Keratinocyte (primary cell): ENCODE data around the gene GDF2. TPM values are rescaled to one million over a fixed set of nuclear protein-coding genes. Genes with fewer than 3 reads are reported as not detected.

Experiments used
- DNase-seq: peaks from one replicate; pipeline ENCODE4 v3.0.0-alpha.2; 2011; ENCODE audit warnings: low read depth, missing footprints, low spot score
- FAIRE-seq: peaks from 2 replicates; lab custom pipeline; 2011; peaks lifted over from hg19 to GRCh38; lab: Jason Lieb, UNC
- H2AFZ ChIP-seq: 2 replicates; pipeline ENCODE4 v1.6.0; 2012; ENCODE audit warnings: low read length, control low read depth, inconsistent platforms; ENCODE audit not compliant: control insufficient read depth
- H3K27ac ChIP-seq: 2 replicates; pipeline ENCODE4 v1.5.1; 2011; ENCODE audit warnings: low read length; ENCODE audit not compliant: control insufficient read depth, insufficient read depth
- H3K27me3 ChIP-seq: 3 replicates; pipeline ENCODE4 v1.6.0; 2011; ENCODE audit warnings: low read length; ENCODE audit not compliant: control insufficient read depth, insufficient read depth; ENCODE audit errors: extremely low read depth
- H3K36me3 ChIP-seq, 2 experiments: 2 replicates in 1 of 2; 3 replicates in 1 of 2; pipeline ENCODE4 v1.5.1; 2011; ENCODE audit warnings: low read length in 2 of 2, mild to moderate bottlenecking in 1 of 2; ENCODE audit not compliant: control insufficient read depth in 2 of 2, insufficient read depth in 2 of 2; ENCODE audit errors: extremely low read depth in 1 of 2
- H3K4me1 ChIP-seq: 3 replicates; pipeline ENCODE4 v1.5.1; 2011; ENCODE audit warnings: low read length; ENCODE audit not compliant: control insufficient read depth, insufficient read depth; ENCODE audit errors: extremely low read depth
- H3K4me2 ChIP-seq: 3 replicates; pipeline ENCODE4 v1.6.0; 2011; ENCODE audit warnings: low read depth, low read length; ENCODE audit not compliant: control insufficient read depth, insufficient read depth; ENCODE audit errors: extremely low read depth
- H3K4me3 ChIP-seq, 3 experiments: fragments of 200-600 bp in 1 of 3; sonication (generic) in 1 of 3; 2 replicates in 2 of 3; 3 replicates in 1 of 3; pipeline ENCODE4 v1.5.1; 2011 to 2016; ENCODE audit warnings: low read length in 3 of 3, mild to moderate bottlenecking in 3 of 3, control low read depth in 2 of 3, inconsistent platforms in 1 of 3, low read depth in 1 of 3, mixed read lengths in 1 of 3, mixed run types in 1 of 3, moderate library complexity in 1 of 3; ENCODE audit not compliant: control insufficient read depth in 2 of 3, insufficient read depth in 2 of 3; ENCODE audit errors: extremely low read depth in 1 of 3
- H3K79me2 ChIP-seq: 2 replicates; pipeline ENCODE4 v1.6.0; 2012; ENCODE audit warnings: low read length; ENCODE audit not compliant: control insufficient read depth, insufficient read depth
- H3K9ac ChIP-seq: 3 replicates; pipeline ENCODE4 v1.6.0; 2011; ENCODE audit warnings: low read length; ENCODE audit not compliant: control insufficient read depth, insufficient read depth; ENCODE audit errors: extremely low read depth
- H3K9me1 ChIP-seq: 3 replicates; pipeline ENCODE4 v1.6.0; 2011; ENCODE audit warnings: low read length; ENCODE audit not compliant: control insufficient read depth, insufficient read depth; ENCODE audit errors: extremely low read depth
- H3K9me3 ChIP-seq: 2 replicates; pipeline ENCODE4 v1.5.1; 2012; ENCODE audit warnings: low read depth, low read length; ENCODE audit not compliant: control insufficient read depth
- H4K20me1 ChIP-seq: 3 replicates; pipeline ENCODE4 v1.6.0; 2011; ENCODE audit warnings: low read length; ENCODE audit not compliant: control insufficient read depth, insufficient read depth; ENCODE audit errors: extremely low read depth
- CTCF ChIP-seq, 3 experiments: IDR thresholded peaks in 1 of 3; conservative IDR thresholded peaks in 1 of 3; optimal IDR thresholded peaks in 1 of 3; 2 replicates in 2 of 3; 3 replicates in 1 of 3; pipeline versions ENCODE3 to v1.5.1; 2011; ENCODE audit warnings: low read length in 3 of 3, mild to moderate bottlenecking in 3 of 3, moderate library complexity in 2 of 3, control low read depth in 1 of 3, inconsistent platforms in 1 of 3; ENCODE audit not compliant: insufficient read depth in 2 of 3; ENCODE audit errors: extremely low read depth in 1 of 3
- EZH2 ChIP-seq: IDR thresholded peaks from one replicate; pipeline ENCODE4 v1.6.1; 2012; ENCODE audit warnings: inconsistent platforms, mild to moderate bottlenecking, low read length, moderate library complexity
- dilution Hi-C: fragments of 300-500 bp; cut with MboI; formaldehyde crosslinking; loops from one replicate; pipeline ENCODE4 v1.7.0; 2020; ENCODE audit warnings: low sequenced_read_pairs; ENCODE audit not compliant: extremely low pct_ligation_motif_present
- polyA plus RNA-seq, 5 experiments: library from polyadenylated mRNA; depleted of rRNA in 3 of 5; stranded (reverse) in 3 of 5; stranded (forward) in 1 of 5; unstranded in 1 of 5; fragments of >200 nt; gene quantifications; 1 replicate in 1 of 5; 2 replicates in 3 of 5; 3 replicates in 1 of 5; pipeline versions ENCODE4 v1.2.1 to v1.2.3, GENCODE V29; 2011 to 2012; ENCODE audit warnings: missing spikeins in 2 of 5, low read depth in 1 of 5, low replicate concordance in 1 of 5

The GDF2 gene
- polyA plus RNA-seq, 1 donor (not counting 4 experiments of a cell fraction or from before 2014, with no cell fraction given) = not detected

- dilution Hi-C loops = no loop called here
- DNase-seq (no peak), FAIRE-seq (no peak)
- H3K4me1 ChIP-seq = no peaks in the 10 kb centered on the region
- H3K4me2 ChIP-seq = no peak overlapping the region
- H3K9ac ChIP-seq = no peak overlapping the region
- no peaks in the 10 kb centered on the region for H4K20me1 ChIP-seq
- TF ChIP-seq CTCF (optimal IDR thresholded peaks at IDR 0.05 in 1 of 3, IDR thresholded peaks at IDR 0.05 in 1 of 3, conservative IDR thresholded peaks at IDR 0.05 in 1 of 3; ENCODE audit: extremely low read depth in 1 of 3, insufficient read depth in 2 of 3, low read length in 3 of 3) (no peak), EZH2 (no peak)
- H3K27me3 ChIP-seq = no peaks in the 10 kb centered on the region
- H3K4me3 ChIP-seq = no peak overlapping the region
- no peaks in the 10 kb centered on the region for H3K9me1 ChIP-seq
- no peaks in the 10 kb centered on the region for H3K79me2 ChIP-seq
- no peaks in the 10 kb centered on the region for H3K9me3 ChIP-seq
- no peak overlapping the region for H2AFZ ChIP-seq
- H3K36me3 ChIP-seq = no peaks in the 10 kb centered on the region
- H3K27ac ChIP-seq = no peak overlapping the region
Measured at GRCh38 chr10:47371629-47372485, 49.6 kb downstream of the GDF2 start.

- dilution Hi-C loops = no loop called here
- H3K4me3 ChIP-seq = no peak overlapping the region
- no peaks in the 10 kb centered on the region for H3K79me2 ChIP-seq
- FAIRE-seq = no peak
- no peak for DNase-seq
- no peaks in the 10 kb centered on the region for H3K9me1 ChIP-seq
- H3K4me2 ChIP-seq = no peak overlapping the region
- H3K9me3 ChIP-seq = no peaks in the 10 kb centered on the region
- no peaks in the 10 kb centered on the region for H3K4me1 ChIP-seq
- H2AFZ ChIP-seq = no peak overlapping the region
- no peak overlapping the region for H3K9ac ChIP-seq
- H3K27me3 ChIP-seq = no peaks in the 10 kb centered on the region
- no peaks in the 10 kb centered on the region for H3K36me3 ChIP-seq
- H3K27ac ChIP-seq = no peak overlapping the region
- TF ChIP-seq EZH2 = no peak
- TF ChIP-seq CTCF (optimal IDR thresholded peaks at IDR 0.05 in 1 of 3, IDR thresholded peaks at IDR 0.05 in 1 of 3, conservative IDR thresholded peaks at IDR 0.05 in 1 of 3; ENCODE audit: extremely low read depth in 1 of 3, insufficient read depth in 2 of 3, low read length in 3 of 3) = no peak
- H4K20me1 ChIP-seq = no peaks in the 10 kb centered on the region
Measured at GRCh38 chr10:47372726-47373125, 50.5 kb downstream of the GDF2 start.
